IgD-negative memory B cell (primary cell): ENCODE measurements around the gene PERCC1. TPM values are rescaled to one million over a fixed set of nuclear protein-coding genes. Genes with fewer than 3 reads are reported as not detected.
"Not testable (repeated sequence)": the region's sequence is repeated elsewhere in the genome, so short reads cannot be mapped to it uniquely, and the experiment has no call there.

Source experiments
- H3K27ac Mint-ChIP-seq, 3 donors: one replicate each; pipeline ENCODE4 v1.8.0; 2020 to 2022; ENCODE audit warnings: mild to moderate bottlenecking in 3 of 3, mixed read lengths in 3 of 3, moderate library complexity in 1 of 3
- H3K27me3 Mint-ChIP-seq: one replicate; pipeline ENCODE4 v1.8.0; 2021; ENCODE audit warnings: mixed read lengths
- H3K36me3 Mint-ChIP-seq: one replicate; pipeline ENCODE4 v1.8.0; 2020; ENCODE audit warnings: mild to moderate bottlenecking, mixed read lengths
- H3K4me1 Mint-ChIP-seq, 3 donors: one replicate each; pipeline ENCODE4 v1.8.0; 2020 to 2022; ENCODE audit warnings: mixed read lengths in 3 of 3, mild to moderate bottlenecking in 1 of 3
- H3K4me3 Mint-ChIP-seq, 4 donors: one replicate each; pipeline ENCODE4 v1.8.0; 2020 to 2022; ENCODE audit warnings: mild to moderate bottlenecking in 4 of 4, mixed read lengths in 4 of 4, moderate library complexity in 3 of 4
- H3K9me3 Mint-ChIP-seq, 3 donors: one replicate each; pipeline ENCODE4 v1.8.0; 2020 to 2021; ENCODE audit warnings: mixed read lengths in 3 of 3, mild to moderate bottlenecking in 1 of 3
- polyA plus RNA-seq: library from polyadenylated mRNA; unstranded; fragments of 300-500 nt; fragmentation: Illumina TruSeq; gene quantifications from one replicate; pipeline ENCODE4 v1.2.3, GENCODE V29; 2021

Gene PERCC1
- polyA plus RNA-seq, 1 donor from 2014 or later = not detected

- peaks cover 2% of the 10 kb centered on the region for H3K36me3 Mint-ChIP-seq
- peak overlapping the region; percentile 18 to 86 (median 69) for H3K4me3 Mint-ChIP-seq
- H3K27me3 Mint-ChIP-seq = no peaks in the 10 kb centered on the region
- H3K27ac Mint-ChIP-seq = peak overlapping the region; percentile 89 to 92 (median 91)
- no peaks in the 10 kb centered on the region for H3K9me3 Mint-ChIP-seq
- peaks cover 17 to 43% (median 35%) of the 10 kb centered on the region in 3 donors for H3K4me1 Mint-ChIP-seq
Measured at GRCh38 chr16:1471569-1472194, 40.8 kb downstream of the PERCC1 start.

- H3K4me1 Mint-ChIP-seq = peaks cover 17 to 44% (median 30%) of the 10 kb centered on the region in 3 donors
- H3K36me3 Mint-ChIP-seq = peaks cover 2% of the 10 kb centered on the region
- H3K4me3 Mint-ChIP-seq = peak overlapping the region; percentile 86 to 95 (median 86)
- no peaks in the 10 kb centered on the region for H3K27me3 Mint-ChIP-seq
- no peaks in the 10 kb centered on the region for H3K9me3 Mint-ChIP-seq
- peak overlapping the region; percentile 67 to 93 (median 91) for H3K27ac Mint-ChIP-seq
Measured at GRCh38 chr16:1472974-1473373, 42.1 kb downstream of the PERCC1 start.

- H3K36me3 Mint-ChIP-seq = peaks cover 2% of the 10 kb centered on the region
- H3K9me3 Mint-ChIP-seq = no peaks in the 10 kb centered on the region
- H3K27me3 Mint-ChIP-seq = no peaks in the 10 kb centered on the region
- peak overlapping the region in 2 of 3 donors; percentile 73 to 91 for H3K27ac Mint-ChIP-seq
- H3K4me1 Mint-ChIP-seq = peaks cover 21 to 44% (median 34%) of the 10 kb centered on the region in 3 donors
- peak overlapping the region; percentile 80 to 92 (median 87) for H3K4me3 Mint-ChIP-seq
Measured at GRCh38 chr16:1474082-1474795, 43.4 kb downstream of the PERCC1 start.

DNA sequence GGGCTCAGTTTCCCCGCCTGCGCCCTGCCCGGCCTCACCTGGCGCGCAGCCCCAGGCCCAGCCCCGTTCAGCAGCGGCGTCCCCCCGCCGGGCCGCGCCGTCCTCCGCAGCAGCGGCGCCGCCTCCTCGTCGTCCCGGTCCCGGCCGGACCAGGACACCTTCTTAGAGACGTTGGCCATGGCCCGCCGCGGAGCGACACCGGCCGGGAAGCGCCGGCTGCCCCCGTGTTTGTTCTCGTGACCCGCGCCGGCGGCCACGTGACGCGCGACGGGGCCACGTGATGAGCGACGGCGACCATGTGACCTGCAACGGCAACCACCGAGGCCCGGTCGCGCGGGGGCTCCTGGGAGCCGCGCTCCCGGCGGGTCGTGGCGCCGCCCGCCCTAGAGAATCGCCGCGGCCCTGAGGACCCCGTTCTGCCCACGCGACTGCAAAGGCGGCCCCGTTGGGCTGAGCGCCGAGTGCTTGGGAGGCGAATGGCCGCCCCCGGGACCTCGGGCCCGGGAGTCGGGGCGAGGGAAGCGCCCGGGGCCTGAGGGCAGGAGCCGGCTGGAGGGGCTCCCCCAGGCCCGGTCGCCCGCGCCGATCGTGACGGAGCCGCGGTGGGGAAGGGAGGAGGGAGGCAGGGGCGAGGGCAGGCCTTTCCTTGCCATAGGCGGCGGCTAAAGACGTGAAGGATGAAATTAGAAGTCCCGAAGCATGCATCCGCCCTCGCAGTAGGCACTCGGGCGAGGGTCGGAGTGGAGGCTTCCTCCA lies 44.1 kb downstream of the PERCC1 start, which contains the start of gene CLCN7:
TSS of gene CLCN7 (minus strand) at position 233 of the 756 bp plus-strand sequence. CDS start at position 179, 54 bp downstream.
- Mint-ChIP-seq H3K36me3 (peaks cover 2% of the 10 kb centered on the region), H3K4me1 (peaks cover 15 to 40% (median 29%) of the 10 kb centered on the region in 3 donors), H3K27me3 (no peaks in the 10 kb centered on the region), H3K9me3 (no peaks in the 10 kb centered on the region), H3K27ac (peak within 1 kb of the TSS; percentile 90 to 97 (median 91)), H3K4me3 (peak within 1 kb of the TSS; percentile 83 to 93 (median 89))

DNA sequence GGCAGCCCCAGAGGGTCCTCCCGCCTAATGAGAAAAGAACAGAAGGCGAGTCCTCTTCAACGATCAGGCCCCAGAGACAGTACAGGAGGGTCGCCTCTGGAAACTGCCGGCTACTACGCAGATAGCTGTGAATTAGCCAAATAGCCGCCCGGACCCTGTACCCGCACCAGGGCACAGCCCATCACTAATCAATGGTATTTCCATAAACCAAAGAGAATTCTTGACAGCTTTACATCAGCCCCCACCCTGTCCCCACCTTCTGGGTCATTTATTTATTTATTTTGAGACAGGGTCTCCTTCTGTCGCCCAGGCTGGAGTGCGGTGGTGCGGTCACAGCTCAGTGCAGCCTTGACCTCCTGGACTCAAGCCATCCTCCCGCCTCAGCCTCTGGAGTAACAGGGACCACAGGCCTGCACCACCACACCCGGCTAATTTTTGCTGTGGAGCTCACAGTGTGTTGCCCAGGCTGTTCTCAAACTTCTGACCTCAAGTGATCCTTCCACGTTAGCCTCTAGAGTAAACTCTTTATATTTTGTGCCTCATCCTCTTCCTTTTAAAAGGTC lies 44.8 kb downstream of the PERCC1 start:
- Mint-ChIP-seq H3K4me1 (peaks cover 20 to 37% (median 30%) of the 10 kb centered on the region in 3 donors), H3K27me3 (no peaks in the 10 kb centered on the region), H3K27ac (peak overlapping the region; percentile 75 to 97 (median 90)), H3K4me3 (peak overlapping the region; percentile 75 to 93 (median 88)), H3K9me3 (no peaks in the 10 kb centered on the region), H3K36me3 (peaks cover 3% of the 10 kb centered on the region)

DNA sequence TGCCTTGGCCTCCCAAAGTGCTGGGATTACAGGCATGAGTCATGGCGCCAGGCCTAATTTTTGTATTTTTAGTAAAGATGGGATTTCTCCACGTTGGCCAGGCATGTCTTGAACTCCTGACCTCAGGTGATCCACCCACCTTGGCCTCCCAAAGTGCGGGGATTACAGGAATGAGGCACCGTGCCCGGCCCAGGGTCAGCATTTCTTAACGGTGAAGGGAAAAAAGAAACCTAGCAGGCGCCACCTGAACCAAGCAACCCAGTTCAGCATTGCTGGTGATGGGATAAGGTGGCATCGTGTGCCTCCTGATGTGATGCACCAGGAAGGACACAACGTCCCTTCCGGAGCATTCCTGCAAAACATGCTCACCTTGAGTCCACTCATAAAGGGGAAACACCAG lies 46.2 kb downstream of the PERCC1 start:
- peak overlapping the region in 1 of 4 donors; percentile 21 for H3K4me3 Mint-ChIP-seq
- peak overlapping the region in 1 of 3 donors; percentile 37 for H3K27ac Mint-ChIP-seq
- H3K4me1 Mint-ChIP-seq = peaks cover 18 to 33% (median 33%) of the 10 kb centered on the region in 3 donors
- H3K9me3 Mint-ChIP-seq = no peaks in the 10 kb centered on the region
- no peaks in the 10 kb centered on the region for H3K27me3 Mint-ChIP-seq
- peaks cover 4% of the 10 kb centered on the region for H3K36me3 Mint-ChIP-seq

DNA sequence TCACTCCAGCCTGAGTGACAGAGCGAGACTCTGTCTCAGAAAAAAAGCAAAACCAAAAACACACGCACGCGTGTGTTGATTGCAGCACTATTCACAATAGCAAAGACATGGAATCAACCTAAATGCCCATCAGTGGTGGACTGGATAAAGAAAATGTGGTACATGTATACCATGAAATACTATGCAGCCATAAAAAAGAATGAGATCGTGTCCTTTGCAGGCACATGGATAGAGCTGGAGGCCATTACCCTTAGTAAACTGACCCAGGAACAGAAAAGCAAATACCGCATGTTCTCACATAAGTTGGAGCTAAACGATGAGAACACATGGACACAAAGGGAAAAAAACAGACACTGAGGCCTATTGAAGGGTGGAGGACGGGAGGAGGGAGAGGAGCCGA lies 48.1 kb downstream of the PERCC1 start:
- peak overlapping the region in 2 of 3 donors; percentile 71 to 84 for H3K27ac Mint-ChIP-seq
- peaks cover 12 to 31% (median 26%) of the 10 kb centered on the region in 3 donors for H3K4me1 Mint-ChIP-seq
- H3K4me3 Mint-ChIP-seq = peak overlapping the region in 1 of 4 donors; percentile 63
- H3K27me3 Mint-ChIP-seq, H3K36me3 Mint-ChIP-seq, H3K9me3 Mint-ChIP-seq: not testable (repeated sequence)

GRCh38 chr16:1481906-1482835 lies 51.3 kb downstream of the PERCC1 start:
- Mint-ChIP-seq H3K27ac (peak overlapping the region; percentile 25 to 82 (median 76)), H3K9me3 (no peaks in the 10 kb centered on the region), H3K36me3 (peaks cover 2% of the 10 kb centered on the region), H3K4me3 (peak overlapping the region in 1 of 4 donors; percentile 55), H3K27me3 (no peaks in the 10 kb centered on the region), H3K4me1 (peaks cover 12 to 29% (median 21%) of the 10 kb centered on the region in 3 donors)

Other genes starting within 250 kb of the PERCC1 start
- not detected for gene TPSG1, start 205.8 kb upstream of the PERCC1 start, polyA plus RNA-seq
- not detected for gene TPSB2, start 200.9 kb upstream of the PERCC1 start, polyA plus RNA-seq
- gene TPSAB1, start 190.4 kb upstream of the PERCC1 start, polyA plus RNA-seq = not detected
- gene TPSD1, start 175.0 kb upstream of the PERCC1 start, polyA plus RNA-seq = not detected
- 165 TPM for gene UBE2I, start 121.4 kb upstream of the PERCC1 start, polyA plus RNA-seq
- 26.0 TPM for gene BAIAP3, start 97.4 kb upstream of the PERCC1 start, polyA plus RNA-seq
- 116 TPM for gene TSR3, start 79.2 kb upstream of the PERCC1 start, polyA plus RNA-seq
- gene GNPTG, start 79.1 kb upstream of the PERCC1 start, polyA plus RNA-seq = 55.9 TPM
- 9.2 TPM for gene UNKL, start 16.4 kb upstream of the PERCC1 start, polyA plus RNA-seq
- 37.0 TPM for gene UQCC4, start 10.3 kb upstream of the PERCC1 start, polyA plus RNA-seq
- gene CCDC154, start 13.5 kb downstream of the PERCC1 start, polyA plus RNA-seq = 1.5 TPM
- gene CLCN7, start 44.0 kb downstream of the PERCC1 start, polyA plus RNA-seq = 102 TPM
- not detected for gene PTX4, start 57.9 kb downstream of the PERCC1 start, polyA plus RNA-seq
- 37.4 TPM for gene TELO2, start 62.3 kb downstream of the PERCC1 start, polyA plus RNA-seq
- gene TMEM204, start 102.6 kb downstream of the PERCC1 start, polyA plus RNA-seq = 2.9 TPM
- gene IFT140, start 181.0 kb downstream of the PERCC1 start, polyA plus RNA-seq = 3.1 TPM
- gene CRAMP1, start 181.3 kb downstream of the PERCC1 start, polyA plus RNA-seq = 4.2 TPM
- gene JPT2, start 247.2 kb downstream of the PERCC1 start, polyA plus RNA-seq = 10.8 TPM